HepG2 (cell line): ENCODE measurements around the gene COL8A1. TPM values are rescaled to one million over a fixed set of nuclear protein-coding genes. Genes with fewer than 3 reads are reported as not detected.

Experiments used
- ATF1 ChIP-seq: IDR thresholded peaks from 2 replicates; pipeline ENCODE4 v1.6.1; 2016; ENCODE audit warnings: mild to moderate bottlenecking, control low read depth
- CBX5 ChIP-seq: sonication (generic); formaldehyde crosslinking; IDR thresholded peaks from 2 replicates; pipeline ENCODE4 v1.4.0; 2020; ENCODE audit warnings: missing genetic modification reagents, borderline replicate concordance
- EEA1 ChIP-seq: sonication (generic); formaldehyde crosslinking; IDR thresholded peaks from 2 replicates; pipeline ENCODE4 v1.5.1; 2020; ENCODE audit warnings: mild to moderate bottlenecking, missing genetic modification reagents, borderline replicate concordance
- FOSL2 ChIP-seq: sonication (generic); formaldehyde crosslinking; IDR thresholded peaks from 2 replicates; pipeline ENCODE4 v1.4.0; 2020; ENCODE audit warnings: missing genetic modification reagents
- FOXM1 ChIP-seq: sonication (generic); formaldehyde crosslinking; IDR thresholded peaks from 2 replicates; pipeline ENCODE4 v1.5.0; 2020; ENCODE audit warnings: missing genetic modification reagents
- HES4 ChIP-seq: sonication (generic); formaldehyde crosslinking; IDR thresholded peaks from 2 replicates; pipeline ENCODE4 v1.9.0; 2021; ENCODE audit warnings: mild to moderate bottlenecking, missing genetic modification reagents, borderline replicate concordance
- JUNB ChIP-seq: sonication (generic); formaldehyde crosslinking; IDR thresholded peaks from 2 replicates; pipeline ENCODE4 v1.8.0; 2022; ENCODE audit warnings: missing genetic modification reagents, mild to moderate bottlenecking, borderline replicate concordance
- MED13 ChIP-seq: sonication (generic); formaldehyde crosslinking; IDR thresholded peaks from 2 replicates; pipeline ENCODE4 v1.5.0; 2020; ENCODE audit warnings: missing genetic modification reagents
- MIER3 ChIP-seq: IDR thresholded peaks from 2 replicates; pipeline ENCODE4 v1.6.1; 2016; ENCODE audit warnings: missing compliant biosample characterization, borderline replicate concordance
- NFIC ChIP-seq: IDR thresholded peaks from 2 replicates; pipeline ENCODE4 v1.6.1; 2012; ENCODE audit warnings: mild to moderate bottlenecking, low read length, inconsistent platforms
- PAXIP1 ChIP-seq: sonication (generic); formaldehyde crosslinking; conservative IDR thresholded peaks from 2 replicates; pipeline ENCODE4 v1.4.0; 2020; ENCODE audit warnings: mild to moderate bottlenecking, missing genetic modification reagents, moderate library complexity
- PRDM4 ChIP-seq: sonication (generic); formaldehyde crosslinking; IDR thresholded peaks from 2 replicates; pipeline ENCODE4 v1.9.0; 2021; ENCODE audit warnings: missing genetic modification reagents, borderline replicate concordance
- REPIN1 ChIP-seq: sonication (generic); formaldehyde crosslinking; IDR thresholded peaks from 2 replicates; pipeline ENCODE4 v1.8.0; 2022; ENCODE audit warnings: missing genetic modification reagents, low read depth, mild to moderate bottlenecking, borderline replicate concordance
- SIN3A ChIP-seq: IDR thresholded peaks from 2 replicates; pipeline ENCODE4 v1.6.1; 2011; ENCODE audit warnings: low read depth, mild to moderate bottlenecking, control low read depth, low read length, borderline replicate concordance
- SMYD3 ChIP-seq: sonication (generic); formaldehyde crosslinking; IDR thresholded peaks from 2 replicates; pipeline ENCODE4 v1.8.1; 2023; ENCODE audit warnings: mild to moderate bottlenecking, missing genetic modification reagents
- SNAPC5 ChIP-seq: sonication (generic); formaldehyde crosslinking; IDR thresholded peaks from 2 replicates; pipeline ENCODE4 v1.8.1; 2023; ENCODE audit warnings: mild to moderate bottlenecking, missing genetic modification reagents, borderline replicate concordance
- ZNF543 ChIP-seq: sonication (generic); formaldehyde crosslinking; IDR thresholded peaks from 2 replicates; pipeline ENCODE4 v1.4.0; 2020; ENCODE audit warnings: mild to moderate bottlenecking, missing genetic modification reagents
- ZNF740 ChIP-seq: sonication (generic); formaldehyde crosslinking; IDR thresholded peaks from 2 replicates; pipeline ENCODE4 v1.4.0; 2020; ENCODE audit warnings: missing genetic modification reagents
- ZNF761 ChIP-seq: sonication (generic); formaldehyde crosslinking; conservative IDR thresholded peaks from 2 replicates; pipeline ENCODE4 v1.4.0; 2020; ENCODE audit warnings: mild to moderate bottlenecking, missing genetic modification reagents
- ZNF772 ChIP-seq: sonication (generic); formaldehyde crosslinking; IDR thresholded peaks from 2 replicates; pipeline ENCODE4 v1.5.0; 2020; ENCODE audit warnings: mild to moderate bottlenecking, missing genetic modification reagents
- ZNF850 ChIP-seq: sonication (generic); formaldehyde crosslinking; conservative IDR thresholded peaks from 2 replicates; pipeline ENCODE4 v1.9.0; 2021; ENCODE audit warnings: mild to moderate bottlenecking, missing genetic modification reagents
- polyA plus RNA-seq, 8 experiments: library from polyadenylated mRNA; depleted of rRNA in 3 of 8; stranded (reverse) in 7 of 8; unstranded in 1 of 8; fragments of >200 nt; fragmentation: Illumina TruSeq in 4 of 8; extraction: Trizol in 4 of 8; gene quantifications; 2 replicates each; pipeline versions ENCODE4 v1.2.1 to v1.2.3, GENCODE V29; 2011 to 2016; ENCODE audit warnings: low read depth in 4 of 8, missing spikeins in 1 of 8, mixed read lengths in 1 of 8; ENCODE audit not compliant: insufficient read depth in 1 of 8
- total RNA-seq, 5 experiments: library from RNA; depleted of rRNA; stranded (reverse); fragments of >200 nt; fragmentation: Illumina TruSeq; extraction: Trizol; gene quantifications; 2 replicates each; pipeline ENCODE4 v1.2.3, GENCODE V29; 2016; ENCODE audit warnings: low read depth in 1 of 5
- TF ChIP-seq, protein P1 (sequence below): sonication (generic); formaldehyde crosslinking; IDR thresholded peaks from 2 replicates; pipeline ENCODE4 v1.8.1; 2023; ENCODE audit warnings: mild to moderate bottlenecking, missing genetic modification reagents

Gene COL8A1
- total and polyA plus RNA-seq, 2 of the 13 experiments (the other 11 are each of a cell fraction or from before 2014, with no cell fraction given) = not detected

GRCh38 chr3:99817437-99818240 is 179.2 kb downstream of the COL8A1 start, which contains the start of gene CMSS1 (continued):
- peak; percentile 98 for TF ChIP-seq ATF1 (CRISPR knock-in tag)
- TF ChIP-seq HES4 (CRISPR knock-in tag) = 0 out of 2 replicates have a peak, but pooled peaks have one; percentile 55
- peak; percentile 58; the same call in 1 of the 2 replicates for TF ChIP-seq ZNF772 (CRISPR knock-in tag)
- TF ChIP-seq ZNF543 = no peak
- TF ChIP-seq FOSL2 (CRISPR knock-in tag) = peak; percentile 72
- no peak; the same call in 1 of the 2 replicates for TF ChIP-seq SMYD3 (CRISPR knock-in tag)
- peak; percentile 64; the same call in 1 of the 2 replicates for TF ChIP-seq ZNF761 (CRISPR knock-in tag)
- TF ChIP-seq ZNF740 = no peak
- peak; percentile 38; the same call in 1 of the 2 replicates for TF ChIP-seq EEA1
- no peak for TF ChIP-seq NFIC
- 0 out of 2 replicates have a peak, but pooled peaks have one; percentile 13 for TF ChIP-seq CBX5
- peak; percentile 62; the same call in 1 of the 2 replicates for TF ChIP-seq MIER3 (CRISPR knock-in tag)
- TF ChIP-seq, protein P1, sequence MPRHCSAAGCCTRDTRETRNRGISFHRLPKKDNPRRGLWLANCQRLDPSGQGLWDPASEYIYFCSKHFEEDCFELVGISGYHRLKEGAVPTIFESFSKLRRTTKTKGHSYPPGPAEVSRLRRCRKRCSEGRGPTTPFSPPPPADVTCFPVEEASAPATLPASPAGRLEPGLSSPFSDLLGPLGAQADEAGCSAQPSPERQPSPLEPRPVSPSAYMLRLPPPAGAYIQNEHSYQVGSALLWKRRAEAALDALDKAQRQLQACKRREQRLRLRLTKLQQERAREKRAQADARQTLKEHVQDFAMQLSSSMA (CRISPR knock-in tag) = 0 out of 2 replicates have a peak, but pooled peaks have one; percentile 53
- no peak for TF ChIP-seq SNAPC5 (CRISPR knock-in tag)
- TF ChIP-seq PAXIP1 (CRISPR knock-in tag) = 0 out of 2 replicates have a peak, but pooled peaks have one; percentile 33
- 0 out of 2 replicates have a peak, but pooled peaks have one; percentile 47 for TF ChIP-seq JUNB (CRISPR knock-in tag)
- TF ChIP-seq REPIN1 = peak; percentile 75
- no peak for TF ChIP-seq FOXM1
- TF ChIP-seq MED13 (CRISPR knock-in tag) = peak; percentile 62
- TF ChIP-seq PRDM4 (CRISPR knock-in tag) = no peak
- no peak for TF ChIP-seq ZNF850
- peak; percentile 83; the same call in 1 of the 2 replicates for TF ChIP-seq SIN3A
